Colonic mucosa (tissue), 4 donors: ENCODE measurements around the gene PRKG2. TPM values are rescaled to one million over a fixed set of nuclear protein-coding genes. Genes with fewer than 3 reads are reported as not detected.

Source experiments
- DNase-seq: peaks from one replicate; pipeline ENCODE4 v3.0.0-alpha.2; 2020
- H3K27ac ChIP-seq: fragments of 200-600 bp; one replicate; pipeline ENCODE4 v1.8.0; 2021
- H3K27me3 ChIP-seq: fragments of 200-600 bp; one replicate; pipeline ENCODE4 v1.8.0; 2021
- H3K36me3 ChIP-seq: fragments of 200-600 bp; one replicate; pipeline ENCODE4 v1.8.0; 2021
- H3K4me1 ChIP-seq: fragments of 200-600 bp; one replicate; pipeline ENCODE4 v1.8.0; 2021; ENCODE audit warnings: mild to moderate bottlenecking
- H3K4me3 ChIP-seq: fragments of 200-600 bp; one replicate; pipeline ENCODE4 v1.8.0; 2021
- H3K9ac ChIP-seq, 2 donors: one replicate each; pipeline ENCODE4 v1.7.0; 2013; ENCODE audit warnings: control low read depth in 2 of 2, low read depth in 2 of 2, low read length in 2 of 2
- H3K9me3 ChIP-seq: fragments of 200-600 bp; one replicate; pipeline ENCODE4 v1.8.0; 2021
- intact Hi-C: fragments of 100-400 bp; cut with DNase I; formaldehyde crosslinking; loops from one replicate; pipeline ENCODE4 v1.14.1; 2022
- total RNA-seq, 2 donors: library from RNA; stranded (reverse); fragmentation: NEBNext Ultra II Directional in 1 of 2; extraction: Animal tissue kit (Norgen Biotek cat#: 25700) in 1 of 2; gene quantifications; one replicate each; pipeline ENCODE4 v1.2.1, GENCODE V29; 2021
- TF ChIP-seq, protein P1 (sequence below): fragments of 200-600 bp; IDR thresholded peaks from one replicate; pipeline ENCODE4 v1.8.0; 2022; ENCODE audit warnings: antibody characterized with exemption, mild to moderate bottlenecking
- donor health status: healthy.
- donor health status: DM: no; HTN: no; CAD: no.
- donor health status: DM: no; HTN: no; CAD: no.

PRKG2 gene
- total RNA-seq, 2 donors from 2014 or later = 1.8 to 2.3 TPM

DNA sequence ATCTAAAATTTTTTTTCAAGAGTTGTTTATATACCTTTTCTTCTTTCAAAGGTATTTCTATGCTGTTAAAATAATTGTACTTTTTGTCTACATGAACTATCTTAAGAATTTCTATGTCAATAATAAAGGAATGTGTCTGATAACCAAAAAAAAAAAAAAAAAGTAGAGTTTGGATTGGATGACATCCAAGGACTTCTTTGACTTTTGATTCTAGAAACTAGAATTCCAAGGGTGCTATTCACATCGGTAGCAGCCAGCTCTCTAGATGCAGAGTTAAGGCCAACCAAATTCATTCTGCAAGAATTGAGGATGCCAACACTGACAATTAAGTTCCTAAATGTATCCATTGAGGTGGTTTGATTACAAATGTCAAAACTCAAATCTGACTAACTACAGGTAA is 42.0 kb upstream of the PRKG2 start:
- H3K27me3 ChIP-seq = no peaks in the 10 kb centered on the region
- no peaks in the 10 kb centered on the region for H3K36me3 ChIP-seq
- DNase-seq = no peak
- H3K4me3 ChIP-seq = no peak overlapping the region
- no peak overlapping the region for H3K27ac ChIP-seq
- TF ChIP-seq, protein P1, sequence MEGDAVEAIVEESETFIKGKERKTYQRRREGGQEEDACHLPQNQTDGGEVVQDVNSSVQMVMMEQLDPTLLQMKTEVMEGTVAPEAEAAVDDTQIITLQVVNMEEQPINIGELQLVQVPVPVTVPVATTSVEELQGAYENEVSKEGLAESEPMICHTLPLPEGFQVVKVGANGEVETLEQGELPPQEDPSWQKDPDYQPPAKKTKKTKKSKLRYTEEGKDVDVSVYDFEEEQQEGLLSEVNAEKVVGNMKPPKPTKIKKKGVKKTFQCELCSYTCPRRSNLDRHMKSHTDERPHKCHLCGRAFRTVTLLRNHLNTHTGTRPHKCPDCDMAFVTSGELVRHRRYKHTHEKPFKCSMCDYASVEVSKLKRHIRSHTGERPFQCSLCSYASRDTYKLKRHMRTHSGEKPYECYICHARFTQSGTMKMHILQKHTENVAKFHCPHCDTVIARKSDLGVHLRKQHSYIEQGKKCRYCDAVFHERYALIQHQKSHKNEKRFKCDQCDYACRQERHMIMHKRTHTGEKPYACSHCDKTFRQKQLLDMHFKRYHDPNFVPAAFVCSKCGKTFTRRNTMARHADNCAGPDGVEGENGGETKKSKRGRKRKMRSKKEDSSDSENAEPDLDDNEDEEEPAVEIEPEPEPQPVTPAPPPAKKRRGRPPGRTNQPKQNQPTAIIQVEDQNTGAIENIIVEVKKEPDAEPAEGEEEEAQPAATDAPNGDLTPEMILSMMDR = no peak
- no peak overlapping the region for H3K9ac ChIP-seq
- intact Hi-C loops = no loop called here
- H3K4me1 ChIP-seq = no peaks in the 10 kb centered on the region
- H3K9me3 ChIP-seq = no peaks in the 10 kb centered on the region

DNA sequence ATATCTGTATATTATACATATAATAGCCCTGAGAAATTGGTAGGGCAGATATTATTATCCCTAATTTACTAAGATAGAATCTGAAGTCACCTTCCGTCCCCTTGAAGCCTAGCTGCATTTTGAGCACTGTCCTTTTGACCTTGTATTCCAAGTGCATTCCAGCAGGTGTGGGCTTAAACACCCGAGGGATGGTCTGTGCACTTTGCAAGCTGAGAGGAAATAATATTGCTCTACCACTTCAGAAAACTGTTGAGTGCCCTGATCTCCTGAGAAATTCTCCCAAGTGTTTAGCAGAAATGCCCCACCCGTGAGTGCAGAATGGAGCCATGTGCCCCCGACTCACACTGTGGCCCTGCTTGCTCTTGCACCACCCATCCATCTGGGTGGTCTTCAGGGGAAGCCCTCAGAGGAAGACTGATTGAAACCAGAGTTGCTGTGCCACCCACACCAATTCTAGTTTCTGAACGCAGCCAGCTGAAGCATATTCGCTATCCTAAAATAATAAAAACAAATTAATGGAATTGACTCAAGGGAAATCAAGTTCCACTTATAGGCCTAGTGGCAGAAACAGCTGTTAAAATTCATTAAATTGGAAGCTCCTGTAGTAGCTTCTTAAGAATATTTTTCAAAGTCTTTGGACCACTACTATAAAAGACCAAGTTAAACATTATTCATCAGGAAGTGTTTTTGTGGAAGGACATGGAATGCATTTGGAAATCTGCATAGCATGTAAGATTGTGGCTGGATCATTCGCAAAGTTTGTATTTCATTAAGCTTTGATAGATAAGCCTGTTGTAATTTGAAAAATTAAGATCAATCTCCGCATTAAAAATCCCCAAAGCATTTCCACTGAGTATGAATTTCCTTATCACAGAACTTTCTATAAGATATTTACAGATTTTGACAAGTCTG is 41.3 kb upstream of the PRKG2 start:
- TF ChIP-seq, protein P1 = no peak
- intact Hi-C loops = no loop called here
- no peak for DNase-seq

GRCh38 chr4:81255524-81255923 is 40.5 kb upstream of the PRKG2 start:
- intact Hi-C loops = no loop called here
- Histone ChIP-seq H3K4me1 (no peaks in the 10 kb centered on the region), H3K27me3 (no peaks in the 10 kb centered on the region), H3K4me3 (no peak overlapping the region), H3K9me3 (no peaks in the 10 kb centered on the region), H3K36me3 (no peaks in the 10 kb centered on the region), H3K9ac (no peak overlapping the region), H3K27ac (no peak overlapping the region)
- TF ChIP-seq, protein P1 = no peak
- no peak for DNase-seq

More for the DNA sequence above, 41.3 kb upstream of the PRKG2 start:
- H3K27ac ChIP-seq = no peak overlapping the region
- no peaks in the 10 kb centered on the region for H3K27me3 ChIP-seq
- H3K4me3 ChIP-seq = no peak overlapping the region
- no peaks in the 10 kb centered on the region for H3K9me3 ChIP-seq
- H3K4me1 ChIP-seq = no peaks in the 10 kb centered on the region
- H3K9ac ChIP-seq = no peak overlapping the region
- no peaks in the 10 kb centered on the region for H3K36me3 ChIP-seq

GRCh38 chr4:81250430-81250829 is 35.4 kb upstream of the PRKG2 start:
- Histone ChIP-seq H3K9me3 (no peaks in the 10 kb centered on the region), H3K4me1 (no peaks in the 10 kb centered on the region), H3K27ac (no peak overlapping the region), H3K36me3 (no peaks in the 10 kb centered on the region), H3K27me3 (no peaks in the 10 kb centered on the region), H3K4me3 (no peak overlapping the region), H3K9ac (no peak overlapping the region)
- DNase-seq = no peak
- intact Hi-C loops = no loop called here
- TF ChIP-seq, protein P1 = no peak

- Histone ChIP-seq H3K4me3 (no peak overlapping the region), H3K9me3 (no peaks in the 10 kb centered on the region), H3K9ac (no peak overlapping the region), H3K27ac (no peak overlapping the region), H3K36me3 (no peaks in the 10 kb centered on the region), H3K27me3 (no peaks in the 10 kb centered on the region), H3K4me1 (no peaks in the 10 kb centered on the region)
- intact Hi-C loops = no loop called here
- TF ChIP-seq, protein P1 = no peak
- no peak for DNase-seq
Measured at GRCh38 chr4:81245218-81246009, 30.4 kb upstream of the PRKG2 start.
